Lung microvascular endothelial cell (primary cell): ENCODE results near the gene FNDC3B. TPM values are rescaled to one million over a fixed set of nuclear protein-coding genes. Genes with fewer than 3 reads are reported as not detected.
"Not testable (repeated sequence)": the region's sequence is repeated elsewhere in the genome, so short reads cannot be mapped to it uniquely, and the experiment has no call there.

ENCODE experiments used
- DNase-seq, 2 donors: peaks; one replicate each; pipeline versions ENCODE4 v3.0.0 to v3.0.0-alpha.2; 2010; ENCODE audit warnings: low read depth in 2 of 2
- total RNA-seq: library from RNA; depleted of rRNA; stranded (reverse); fragments of >200 nt; gene quantifications from 2 replicates; pipeline ENCODE4 v1.2.1, GENCODE V29; 2014

Gene FNDC3B
- total RNA-seq, 1 donor from 2014 or later = 74.6 TPM

- DNase-seq = peak in 1 of 2 donors; percentile 57
Measured at GRCh38 chr3:172357850-172358754, 318.7 kb downstream of the FNDC3B start.

- no peak for DNase-seq
Measured at GRCh38 chr3:172359231-172359630, 319.9 kb downstream of the FNDC3B start.

GRCh38 chr3:172359996-172360395, 320.6 kb downstream of the FNDC3B start:
- DNase-seq = no peak

GRCh38 chr3:172362583-172362982, 323.2 kb downstream of the FNDC3B start:
- DNase-seq = no peak

- no peak for DNase-seq
Measured at GRCh38 chr3:172364374-172365027, 325.1 kb downstream of the FNDC3B start.

GRCh38 chr3:172365028-172365567, 325.7 kb downstream of the FNDC3B start:
- no peak for DNase-seq

- DNase-seq = peak; percentile 24 to 67
Measured at GRCh38 chr3:172367205-172368105, 328.1 kb downstream of the FNDC3B start.

- not testable (repeated sequence) for DNase-seq
Measured at GRCh38 chr3:172368556-172368955, 329.2 kb downstream of the FNDC3B start.

GRCh38 chr3:172369590-172370259, 330.3 kb downstream of the FNDC3B start:
- no peak for DNase-seq

GRCh38 chr3:172370419-172370818, 331.0 kb downstream of the FNDC3B start:
- DNase-seq = no peak

GRCh38 chr3:172371544-172371943, 332.2 kb downstream of the FNDC3B start:
- DNase-seq = no peak

- no peak for DNase-seq
Measured at GRCh38 chr3:172372895-172373294, 333.5 kb downstream of the FNDC3B start.

- no peak for DNase-seq
Measured at GRCh38 chr3:172373912-172374311, 334.5 kb downstream of the FNDC3B start.

- DNase-seq = no peak
Measured at GRCh38 chr3:172375206-172375850, 335.9 kb downstream of the FNDC3B start.

- DNase-seq = no peak
Measured at GRCh38 chr3:172376402-172376801, 337.0 kb downstream of the FNDC3B start.

GRCh38 chr3:172376881-172377280, 337.5 kb downstream of the FNDC3B start:
- no peak for DNase-seq

GRCh38 chr3:172378439-172378838, 339.1 kb downstream of the FNDC3B start:
- DNase-seq = no peak

GRCh38 chr3:172379372-172379771, 340.0 kb downstream of the FNDC3B start:
- DNase-seq = no peak

GRCh38 chr3:172380632-172381031, 341.3 kb downstream of the FNDC3B start:
- no peak for DNase-seq

GRCh38 chr3:172383306-172383796, 344.0 kb downstream of the FNDC3B start:
- DNase-seq = no peak
